Heart right ventricle (tissue), 16 donors: ENCODE measurements around the gene VAMP2. TPM values are rescaled to one million over a fixed set of nuclear protein-coding genes. Genes with fewer than 3 reads are reported as not detected.

Experiments used
- ATAC-seq, 8 donors: fragments of 200-7000 bp; cut with Tn5 transposase; one replicate each; pipeline ENCODE4 v1.9.1; 2020; ENCODE audit warnings: mild to moderate bottlenecking in 8 of 8, moderate library complexity in 8 of 8, moderate number of reproducible peaks in 1 of 8
- DNase-seq, 2 donors: peaks; one replicate each; pipeline ENCODE4 v3.0.0-alpha.2; 2020
- H3K27ac ChIP-seq, 10 donors: fragments of 200-600 bp; sonication (generic) in 2 of 10; one replicate each; pipeline versions ENCODE4 v1.5.0 to v1.8.0; 2020 to 2022; ENCODE audit warnings: mild to moderate bottlenecking in 3 of 10
- H3K27me3 ChIP-seq, 7 donors: fragments of 200-600 bp; one replicate each; pipeline ENCODE4 v1.8.0; 2021 to 2022; ENCODE audit warnings: mild to moderate bottlenecking in 2 of 7
- H3K36me3 ChIP-seq, 9 donors: fragments of 200-600 bp; sonication (generic) in 1 of 9; one replicate each; pipeline versions ENCODE4 v1.5.0 to v1.8.0; 2020 to 2022; ENCODE audit warnings: mild to moderate bottlenecking in 2 of 9
- H3K4me1 ChIP-seq, 9 donors: fragments of 200-600 bp; sonication (generic) in 1 of 9; one replicate each; pipeline versions ENCODE4 v1.5.0 to v1.8.0; 2020 to 2022; ENCODE audit warnings: mild to moderate bottlenecking in 4 of 9
- H3K4me3 ChIP-seq, 10 donors: fragments of 200-600 bp; sonication (generic) in 2 of 10; one replicate each; pipeline versions ENCODE4 v1.5.0 to v1.8.0; 2020 to 2022; ENCODE audit warnings: mild to moderate bottlenecking in 7 of 10, moderate library complexity in 2 of 10
- H3K9me3 ChIP-seq, 11 donors: fragments of 200-600 bp in 10 of 11; sonication (generic) in 2 of 11; one replicate each; pipeline versions ENCODE4 v1.5.0 to v1.8.0; 2013 to 2022; ENCODE audit warnings: mild to moderate bottlenecking in 2 of 11, control low read depth in 1 of 11, moderate library complexity in 1 of 11
- WGBS, 2 donors: extraction: QIAGEN DNeasy Blood & Tissue Kit; methylation state at CpG; one replicate each; pipeline ENCODE4 v1.1.7; 2013; ENCODE audit warnings: inconsistent platforms in 1 of 2; 5-methylcytosine and 5-hydroxymethylcytosine counted together
- intact Hi-C, 10 donors: fragments of 100-400 bp; cut with DNase I; formaldehyde crosslinking; loops; one replicate each; pipeline versions ENCODE4 v1.11.1 to v1.14.2; 2022
- polyA plus RNA-seq, 2 donors: library from polyadenylated mRNA; stranded (reverse); fragments of 200-250 nt; gene quantifications; one replicate each; pipeline ENCODE4 v1.2.3, GENCODE V29; 2013
- total RNA-seq, 10 donors: library from RNA; stranded (reverse); fragmentation: NEBNext Ultra II Directional in 3 of 10; extraction: Animal tissue kit (Norgen Biotek cat#: 25700) in 3 of 10; gene quantifications; one replicate each; pipeline versions ENCODE4 v1.2.1 to v1.2.4, GENCODE V29; 2021 to 2023
- TF ChIP-seq, protein P1 (sequence below), 9 donors: fragments of 200-600 bp; sonication (generic) in 2 of 9; IDR thresholded peaks; one replicate each; pipeline versions ENCODE4 v1.5.0 to v1.8.0; 2021 to 2022; ENCODE audit warnings: antibody characterized with exemption in 9 of 9, mild to moderate bottlenecking in 5 of 9, moderate library complexity in 1 of 9
- donor health status: Arrhythmogenic right ventricular cardiomyopathy.
- donor health status: ischemic (EF 13 %, LVEDD 7.1; RV severe dilation, severe dysfunction).
- donor health status: healthy with polysubstance abuse.
- donor health status: DM: no; HTN: yes; CAD: no.
- donor health status: DM: no; HTN: no; CAD: no.
- donor health status: ischemic (EF 25% LVEDD 6.9; RV normal size, moderate dysfunction).
- donor health status: ischemic (EF 25% LVEDD 5.7; RV mildly dilated, moderate dysfunction).
- donor health status: healthy.
- donor health status: DM: yes; HTN: yes; CAD: no.
- donor health status: Ischemic cardiomyopathy.
- donor health status: ischemic (EF 35%, LVEDD 5.7; RV mildly dilated, moderate dysfunction).
- donor health status: nonischemic (EF 11% LVEDD 7.7; RV severe dilation, severe dysfunction).
- donor health status: DM: yes; HTN: yes; CAD: no.
- donor health status: PGD.
- donor health status: ischemic (EF 29% LVEDD 5.4; RV normal size, mild dysfunction).
- donor health status: nonischemic (EF 23%, LVEDD 6.1; RV moderate dilation, normal function).

Gene VAMP2
- total and polyA plus RNA-seq, 12 donors = 46.8 to 67.8 (median 59.9) TPM

- H3K27me3 ChIP-seq = peaks cover 0 to 78% (median 13%) of the 10 kb centered on the region in 7 donors
- TF ChIP-seq, protein P1, sequence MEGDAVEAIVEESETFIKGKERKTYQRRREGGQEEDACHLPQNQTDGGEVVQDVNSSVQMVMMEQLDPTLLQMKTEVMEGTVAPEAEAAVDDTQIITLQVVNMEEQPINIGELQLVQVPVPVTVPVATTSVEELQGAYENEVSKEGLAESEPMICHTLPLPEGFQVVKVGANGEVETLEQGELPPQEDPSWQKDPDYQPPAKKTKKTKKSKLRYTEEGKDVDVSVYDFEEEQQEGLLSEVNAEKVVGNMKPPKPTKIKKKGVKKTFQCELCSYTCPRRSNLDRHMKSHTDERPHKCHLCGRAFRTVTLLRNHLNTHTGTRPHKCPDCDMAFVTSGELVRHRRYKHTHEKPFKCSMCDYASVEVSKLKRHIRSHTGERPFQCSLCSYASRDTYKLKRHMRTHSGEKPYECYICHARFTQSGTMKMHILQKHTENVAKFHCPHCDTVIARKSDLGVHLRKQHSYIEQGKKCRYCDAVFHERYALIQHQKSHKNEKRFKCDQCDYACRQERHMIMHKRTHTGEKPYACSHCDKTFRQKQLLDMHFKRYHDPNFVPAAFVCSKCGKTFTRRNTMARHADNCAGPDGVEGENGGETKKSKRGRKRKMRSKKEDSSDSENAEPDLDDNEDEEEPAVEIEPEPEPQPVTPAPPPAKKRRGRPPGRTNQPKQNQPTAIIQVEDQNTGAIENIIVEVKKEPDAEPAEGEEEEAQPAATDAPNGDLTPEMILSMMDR (IDR thresholded peaks at IDR 0.05) = no peak
- intact Hi-C loops = loop anchor here in 7 of 10 donors (2.0 to 10.0 kb wide), 5 partner anchors 33 to 101 kb away; partner anchors contain the start of gene VAMP2 (in 2 of the 7)
- no peaks in the 10 kb centered on the region for H3K9me3 ChIP-seq
- 1% methylated on average over 29 of the region's 29 CpGs for WGBS, 2 donors
- DNase-seq (peak in 1 of 2 donors; percentile 41), ATAC-seq (no peak)
- no peaks in the 10 kb centered on the region for H3K36me3 ChIP-seq
- H3K4me3 ChIP-seq = peak within 1 kb of the TSS; percentile 11 to 91 (median 67)
- H3K27ac ChIP-seq = peak within 1 kb of the TSS in 6 of 10 donors; percentile 4 to 26 (median 8)
- H3K4me1 ChIP-seq = peaks cover 27 to 84% (median 72%) of the 10 kb centered on the region in 9 donors
Measured at GRCh38 chr17:8123695-8124349, 38.9 kb downstream of the VAMP2 start, which contains the start of gene HES7. Gene HES7, minus strand, starts transcription at chr17:8124106. Its CDS starts 22 bp downstream, at chr17:8124084.

DNA sequence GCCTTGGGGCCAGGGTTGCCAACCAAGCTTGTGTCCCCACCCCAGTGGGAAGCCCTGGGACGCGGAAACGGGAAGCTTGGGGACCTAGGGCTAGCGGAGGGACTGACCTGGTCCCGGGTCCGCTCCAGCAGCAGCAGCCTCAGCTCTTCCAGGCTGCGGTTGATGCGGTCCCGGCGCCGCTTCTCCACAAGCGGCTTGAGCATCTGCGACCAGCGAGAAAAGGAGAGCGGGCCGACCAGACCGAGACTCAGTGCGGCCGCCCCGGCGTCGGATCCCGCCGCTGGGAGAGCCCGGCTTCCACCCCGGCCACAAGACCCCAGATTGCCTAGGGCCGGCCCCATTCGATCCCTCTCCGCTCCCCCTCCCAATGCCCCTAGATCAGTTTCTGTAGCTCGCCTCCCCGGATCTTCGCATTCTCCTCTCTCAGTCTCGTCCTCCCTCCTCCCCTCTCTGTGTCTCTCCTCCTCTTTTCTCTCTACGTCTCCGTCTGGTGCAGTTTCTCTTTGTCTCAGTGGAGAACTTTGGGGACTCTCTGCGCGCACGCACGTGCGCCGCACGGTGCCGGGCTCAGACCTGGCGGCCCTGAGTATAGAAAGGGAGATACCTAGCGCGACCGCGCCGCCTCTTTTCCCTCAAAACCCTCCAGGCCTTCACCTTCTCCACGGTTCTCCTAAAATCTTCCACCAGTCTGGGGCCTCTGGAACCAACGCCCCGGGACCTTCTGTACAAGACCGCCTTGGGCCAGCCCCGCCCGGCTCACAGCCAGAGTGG is 39.6 kb downstream of the VAMP2 start:
- H3K27ac ChIP-seq = peak overlapping the region in 5 of 10 donors; percentile 5 to 26 (median 10)
- WGBS, 2 donors = 0 to 1% methylated on average over 54 to 55 of the region's 55 CpGs

GRCh38 chr17:8122422-8122923 is 40.3 kb downstream of the VAMP2 start:
- Histone ChIP-seq H3K27me3 (peaks cover 0 to 76% (median 12%) of the 10 kb centered on the region in 7 donors), H3K4me3 (peak overlapping the region; percentile 11 to 91 (median 64)), H3K9me3 (no peaks in the 10 kb centered on the region), H3K4me1 (peaks cover 32 to 97% (median 83%) of the 10 kb centered on the region in 9 donors), H3K27ac (peak overlapping the region in 4 of 10 donors; percentile 10 to 50 (median 32)), H3K36me3 (no peaks in the 10 kb centered on the region)
- no peak for ATAC-seq
- intact Hi-C loops = loop anchor here in 7 of 10 donors (5.0 to 10.0 kb wide), 4 partner anchors 35 to 102 kb away; partner anchors contain the start of gene VAMP2 (in 2 of the 7)
- peak in 1 of 2 donors; percentile 24 for DNase-seq
- TF ChIP-seq, protein P1 (IDR thresholded peaks at IDR 0.05) = no peak
- 1% methylated on average over 29 of the region's 29 CpGs for WGBS, 2 donors

More for the DNA sequence above, 39.6 kb downstream of the VAMP2 start:
- no peaks in the 10 kb centered on the region for H3K36me3 ChIP-seq
- peak overlapping the region; percentile 11 to 91 (median 64) for H3K4me3 ChIP-seq
- H3K9me3 ChIP-seq = no peaks in the 10 kb centered on the region
- intact Hi-C loops = loop anchor here in 7 of 10 donors (5.0 to 10.0 kb wide), 4 partner anchors 34 to 102 kb away; partner anchors contain the start of gene VAMP2 (in 2 of the 7)
- ATAC-seq = no peak
- H3K27me3 ChIP-seq = peaks cover 0 to 76% (median 10%) of the 10 kb centered on the region in 7 donors
- peak in 1 of 2 donors; percentile 25 for DNase-seq
- H3K4me1 ChIP-seq = peaks cover 27 to 92% (median 78%) of the 10 kb centered on the region in 9 donors
- TF ChIP-seq, protein P1 (IDR thresholded peaks at IDR 0.05) = no peak
